ENCODE measurements around the gene ANKFY1.
"Not testable (repeated sequence)": the region's sequence is repeated elsewhere in the genome, so short reads cannot be mapped to it uniquely, and the experiment has no call there.

Gene ANKFY1

GRCh38 chr17:4215882-4216570 is 47.8 kb downstream of the ANKFY1 start:
- DNase-seq (ENCODE audit: low spot score): no peak

DNA sequence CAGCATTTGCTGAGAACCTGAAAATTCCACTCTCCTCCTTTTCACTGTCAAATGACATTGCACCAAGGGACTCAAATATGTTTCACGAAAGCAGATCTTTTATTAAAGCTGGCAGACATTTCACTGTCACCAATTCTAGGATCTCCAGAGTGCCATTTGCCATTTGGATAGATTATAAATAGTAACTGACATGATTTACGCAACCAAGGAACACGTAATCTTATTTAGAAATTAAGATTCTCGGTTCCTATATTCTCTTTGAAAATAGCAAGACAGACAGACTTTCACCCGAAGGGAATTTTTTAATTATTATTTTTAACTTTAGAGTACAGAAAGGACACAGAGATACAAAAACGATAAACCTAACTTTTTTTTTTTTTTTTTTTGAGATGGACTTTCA is 49.6 kb downstream of the ANKFY1 start:
- peak; percentile 34 for DNase-seq (ENCODE audit: low spot score)

DNA sequence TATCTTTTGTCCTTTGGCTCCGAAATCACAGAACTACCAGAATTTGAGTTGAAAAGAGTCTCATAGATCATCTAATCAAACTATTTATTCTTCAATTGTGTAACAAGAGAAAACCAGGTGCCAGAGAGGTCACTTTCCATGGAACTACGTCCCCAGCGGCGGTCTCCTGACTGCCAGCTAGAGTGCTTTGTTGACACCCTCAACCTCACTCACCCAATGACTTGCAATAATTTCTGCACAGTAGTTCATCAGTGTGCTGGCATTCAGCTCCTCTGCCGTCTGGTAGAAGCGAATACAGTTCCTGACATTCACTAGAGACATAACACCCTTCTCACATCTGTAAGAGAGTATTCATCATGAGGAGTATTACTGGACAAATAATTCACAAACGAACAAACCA is 54.2 kb downstream of the ANKFY1 start:
- no peak for DNase-seq (ENCODE audit: low spot score)

DNA sequence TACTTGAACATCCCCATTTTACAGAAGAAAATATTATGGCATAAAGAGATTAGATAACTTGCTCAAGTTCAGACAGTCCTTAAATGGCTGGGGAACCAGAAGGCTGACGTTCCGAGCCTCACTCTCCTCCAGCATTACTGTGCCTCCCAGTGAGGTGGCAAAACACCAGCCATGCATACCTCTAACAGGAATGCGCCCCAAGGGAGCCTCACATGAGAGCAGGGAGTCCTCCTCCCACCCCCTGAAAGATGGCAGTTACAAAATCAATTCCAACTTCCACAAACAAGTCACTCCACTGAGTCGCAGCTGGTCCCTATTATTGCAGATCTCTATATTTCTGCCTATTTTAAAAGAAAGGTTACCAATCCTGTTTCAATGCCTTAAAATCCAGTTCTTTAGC is 55.5 kb downstream of the ANKFY1 start:
- no peak for DNase-seq (ENCODE audit: low spot score)

DNA sequence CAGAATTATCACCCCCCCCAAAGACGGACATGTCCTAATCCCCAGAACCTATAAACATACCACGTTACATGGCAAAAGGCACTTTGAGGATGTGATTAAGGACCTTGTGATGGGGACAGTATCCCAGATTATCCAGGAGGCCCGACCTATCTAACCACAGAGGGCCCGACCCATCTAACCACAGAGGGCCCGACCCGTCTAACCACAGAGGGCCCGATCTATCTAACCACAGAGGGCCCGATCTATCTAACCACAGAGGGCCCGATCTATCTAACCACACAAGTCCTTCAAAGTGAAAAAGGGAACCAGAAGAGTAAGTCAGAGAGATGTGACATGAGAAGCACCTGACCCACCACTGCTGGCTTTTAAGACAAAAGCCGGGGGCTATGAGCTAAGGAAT is 56.8 kb downstream of the ANKFY1 start:
- DNase-seq (ENCODE audit: low spot score): no peak

DNA sequence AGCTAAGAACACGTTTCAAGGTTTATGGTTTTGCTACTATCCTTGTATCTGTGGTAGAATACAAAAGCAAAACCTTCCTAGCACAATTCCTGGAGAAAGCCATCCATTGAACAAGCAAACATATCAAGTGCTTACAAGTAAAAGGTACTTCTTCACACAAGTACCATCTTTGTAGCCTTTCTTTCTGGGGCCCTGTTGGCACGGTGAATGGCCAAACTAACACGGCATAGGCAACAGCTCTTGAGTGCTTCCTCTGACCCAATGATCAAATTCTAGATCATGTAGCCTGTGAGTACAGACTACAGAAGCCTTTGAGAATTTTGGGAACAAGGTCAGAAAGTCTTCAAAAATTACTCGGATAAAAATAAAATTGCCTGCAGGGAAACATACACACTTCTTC is 57.9 kb downstream of the ANKFY1 start:
- DNase-seq (ENCODE audit: low spot score): no peak

DNA sequence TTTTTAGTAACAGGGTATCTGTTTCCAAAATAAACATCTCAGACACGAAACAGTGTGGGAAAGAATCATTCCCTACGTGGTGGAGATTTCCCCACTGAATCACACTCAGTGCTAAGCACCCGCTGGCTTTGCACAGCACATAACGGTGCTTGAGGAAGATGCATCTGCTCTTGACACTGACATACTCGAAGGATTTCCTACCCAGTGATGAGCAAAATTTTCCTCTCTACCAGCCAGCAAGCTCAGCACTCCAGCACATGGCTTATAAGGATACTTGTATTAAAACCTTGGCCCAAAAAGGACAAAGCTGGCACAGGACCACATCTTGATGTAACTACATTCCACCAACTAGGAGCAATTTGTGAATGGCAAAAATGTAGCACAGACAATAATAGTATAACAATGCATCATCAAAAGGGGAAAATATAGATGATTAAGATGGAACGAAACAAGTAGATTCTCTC is 59.0 kb downstream of the ANKFY1 start:
- DNase-seq (ENCODE audit: low spot score): no peak

DNA sequence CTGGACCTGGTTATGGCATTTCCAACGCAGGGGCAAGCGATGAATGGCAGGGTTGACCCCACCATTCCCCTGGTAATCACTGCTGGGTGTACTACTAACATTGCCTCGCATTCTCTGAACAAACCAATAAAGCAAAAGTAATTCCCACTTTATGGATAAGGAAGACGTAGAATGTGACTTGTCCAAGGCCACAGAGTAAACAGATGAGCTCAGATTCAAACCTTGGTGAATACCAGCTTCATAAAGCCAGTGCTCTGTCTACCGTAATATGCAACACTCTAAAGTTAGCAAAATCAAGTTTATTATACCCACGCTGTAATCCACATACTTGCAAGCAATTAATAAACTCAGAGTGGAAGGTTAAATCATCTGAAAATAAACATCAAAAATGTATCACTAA is 59.6 kb downstream of the ANKFY1 start:
- DNase-seq (ENCODE audit: low spot score): no peak

- DNase-seq (ENCODE audit: low spot score): no peak
Observed at GRCh38 chr17:4201226-4201625, 62.6 kb downstream of the ANKFY1 start.

DNA sequence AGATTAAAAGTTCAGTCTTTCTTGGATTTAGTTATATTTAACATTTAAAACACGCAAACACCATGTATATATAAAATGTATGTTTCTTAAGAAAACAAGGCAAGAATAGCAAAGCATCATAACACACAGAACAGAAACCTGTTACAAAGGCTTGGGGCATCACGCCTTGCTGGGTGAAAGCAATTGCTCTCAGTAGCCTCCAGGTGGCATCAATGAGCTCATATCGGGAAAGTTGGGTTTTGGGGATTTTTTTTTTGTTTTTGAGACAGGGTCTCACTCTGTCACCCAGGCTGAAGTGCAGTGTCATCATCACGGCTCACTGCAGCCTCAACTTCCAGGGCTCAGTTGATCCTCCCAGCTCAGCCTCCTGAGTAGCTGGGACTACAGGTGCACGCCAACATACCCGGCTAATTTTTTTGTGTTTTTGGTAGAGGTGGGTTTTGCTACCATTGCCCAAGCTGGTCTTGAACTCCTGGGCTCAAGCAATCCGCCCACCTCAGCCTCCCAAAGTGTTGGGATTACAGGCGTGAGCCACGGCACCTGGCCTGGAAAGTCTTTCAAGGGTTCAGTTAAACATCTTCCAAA is 63.9 kb downstream of the ANKFY1 start:
- DNase-seq (ENCODE audit: low spot score): no peak

DNA sequence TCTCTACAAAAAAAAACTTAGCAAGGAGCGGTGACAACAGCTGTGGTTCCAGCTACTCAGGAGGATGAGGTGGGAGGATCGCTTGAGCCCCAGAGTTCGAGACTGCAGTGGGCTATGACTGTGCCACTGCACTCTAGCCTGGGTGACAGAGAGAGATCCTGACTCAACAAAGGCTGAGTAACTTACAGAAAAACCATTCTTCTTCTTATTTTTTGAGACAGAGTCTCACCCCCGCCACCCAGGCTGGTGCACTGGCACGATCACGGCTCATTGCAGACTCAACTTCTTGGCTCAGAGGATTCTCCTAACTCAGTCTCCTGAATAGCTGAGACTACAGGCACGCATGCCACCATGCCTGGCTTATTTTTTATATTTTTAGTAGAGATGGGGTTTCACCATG is 64.8 kb downstream of the ANKFY1 start:
- peak; percentile 21 for DNase-seq (ENCODE audit: low spot score)

DNA sequence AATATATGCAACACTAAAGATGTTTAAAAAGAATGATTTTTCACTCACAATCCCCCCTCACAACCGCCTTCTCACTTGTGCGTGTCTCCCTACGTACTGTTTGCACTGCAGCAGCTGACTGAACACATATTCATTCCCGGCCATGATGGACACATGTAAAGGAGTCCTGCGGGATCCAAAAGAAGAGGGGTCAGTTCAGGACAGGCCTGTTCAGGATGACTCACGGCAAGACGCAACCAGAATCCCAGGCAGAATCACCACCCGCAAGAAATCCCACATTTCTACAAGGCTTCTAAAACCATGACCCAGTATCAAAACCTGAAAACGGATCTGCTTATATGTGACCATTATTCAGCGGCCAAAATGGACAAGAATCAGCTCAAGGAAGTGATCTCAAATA is 68.5 kb downstream of the ANKFY1 start:
- peak; percentile 25 for DNase-seq (ENCODE audit: low spot score)

- no peak for DNase-seq (ENCODE audit: low spot score)
Observed at GRCh38 chr17:4194796-4195195, 69.0 kb downstream of the ANKFY1 start.

DNA sequence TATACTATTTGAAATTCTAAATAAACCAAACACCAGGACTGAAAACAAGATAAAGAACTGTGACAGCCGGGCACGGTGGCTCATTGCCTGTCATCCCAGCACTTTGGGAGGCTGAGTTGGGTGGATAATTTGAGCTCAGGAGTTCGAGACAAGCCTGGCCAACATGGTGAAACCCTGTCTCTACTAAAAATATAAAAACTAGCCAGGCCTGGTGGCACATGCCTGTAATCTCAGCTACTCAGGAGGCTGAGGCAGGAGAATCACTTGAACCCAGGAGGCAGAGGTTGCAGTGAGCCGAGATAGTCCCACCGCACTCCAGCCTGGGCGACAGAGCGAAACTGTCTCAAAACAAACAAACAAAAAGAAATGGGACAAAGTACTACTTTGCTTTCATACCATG is 73.0 kb downstream of the ANKFY1 start:
- DNase-seq (ENCODE audit: low spot score): not testable (repeated sequence)

DNA sequence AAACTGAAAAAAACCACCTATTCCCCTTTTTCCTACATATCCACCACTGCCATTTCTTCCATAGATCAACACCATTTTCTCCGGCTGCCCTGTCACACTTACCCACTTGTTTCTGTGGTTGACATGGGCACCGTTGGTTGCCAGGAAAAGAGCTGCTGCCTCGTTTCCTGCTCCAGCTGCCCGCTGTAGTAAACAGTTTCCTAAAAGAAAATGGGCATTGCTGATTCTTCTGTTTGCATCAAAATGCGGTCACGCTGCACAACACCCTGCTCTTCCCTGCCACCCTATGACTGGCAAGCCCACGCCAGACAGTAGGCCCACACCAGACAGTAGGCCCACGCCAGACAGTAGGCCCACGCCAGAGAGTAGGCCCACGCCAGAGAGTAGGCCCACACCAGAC is 74.5 kb downstream of the ANKFY1 start:
- DNase-seq (ENCODE audit: low spot score): no peak

- no peak for DNase-seq (ENCODE audit: low spot score)
Observed at GRCh38 chr17:4188076-4188475, 75.7 kb downstream of the ANKFY1 start.

DNA sequence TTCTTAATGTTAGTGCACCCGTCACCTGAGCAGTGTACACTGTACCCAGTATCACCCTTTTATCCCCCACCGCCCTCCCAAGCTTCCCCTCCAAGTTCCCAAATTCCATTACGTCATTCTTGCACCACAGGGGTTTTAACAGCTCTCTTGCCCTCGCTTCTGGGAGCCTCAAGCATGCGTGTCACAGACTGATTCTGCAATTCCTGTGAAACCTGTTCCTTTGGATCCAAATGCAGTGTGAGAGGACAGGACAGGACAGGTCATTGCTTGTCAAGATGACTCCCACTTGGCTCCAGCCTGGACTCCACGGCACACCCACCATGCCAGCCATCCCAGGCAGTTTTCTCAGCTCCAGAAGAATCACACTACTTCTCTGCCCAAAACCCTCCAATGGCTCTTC is 76.7 kb downstream of the ANKFY1 start:
- DNase-seq (ENCODE audit: low spot score): no peak

GRCh38 chr17:4186357-4186881 is 77.4 kb downstream of the ANKFY1 start:
- peak; percentile 58 for DNase-seq (ENCODE audit: low spot score)

DNA sequence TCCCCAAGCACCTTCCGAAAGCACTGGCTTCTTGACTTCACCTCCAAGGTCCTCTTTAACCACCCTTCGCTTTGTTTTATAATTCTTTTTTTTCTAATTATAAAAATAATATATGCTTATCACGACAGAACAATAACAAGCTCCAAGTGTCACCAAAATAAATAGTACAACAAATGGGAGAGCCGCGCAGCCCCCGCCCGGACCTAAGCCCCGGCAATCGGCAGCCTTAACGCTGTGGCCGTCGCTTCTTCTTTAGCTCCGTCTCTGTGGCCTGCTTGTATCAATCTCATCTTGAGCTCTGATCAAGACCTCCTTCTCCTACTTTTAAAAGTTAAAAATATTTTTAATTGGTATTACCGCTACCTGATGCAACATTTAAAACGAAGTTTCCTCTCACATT is 78.1 kb downstream of the ANKFY1 start:
- DNase-seq (ENCODE audit: low spot score): no peak

DNA sequence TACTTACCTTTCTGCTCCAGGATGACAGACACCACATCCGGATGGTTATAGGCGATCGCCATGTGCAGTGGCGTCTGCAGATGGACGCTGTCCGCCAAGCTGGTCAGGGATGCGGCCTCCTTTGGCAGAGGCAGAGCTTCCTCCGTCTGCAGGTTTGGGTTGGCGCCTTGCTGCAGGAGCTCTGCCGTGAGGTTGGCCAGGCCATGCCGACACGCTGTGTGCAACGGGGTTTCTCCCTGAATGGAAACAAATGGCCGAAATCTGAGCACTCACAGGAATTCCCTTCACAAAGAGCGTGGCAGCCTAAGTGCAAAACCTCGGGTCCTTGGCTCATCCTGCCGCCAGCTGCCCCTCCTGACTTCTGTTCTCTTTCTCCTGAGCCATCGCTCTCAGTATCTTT is 79.0 kb downstream of the ANKFY1 start:
- no peak for DNase-seq (ENCODE audit: low spot score)

GRCh38 chr17:4182043-4182442 is 81.7 kb downstream of the ANKFY1 start:
- no peak for DNase-seq (ENCODE audit: low spot score)

- no peak for DNase-seq (ENCODE audit: low spot score)
Observed at GRCh38 chr17:4180791-4181190, 83.0 kb downstream of the ANKFY1 start.

- no peak for DNase-seq (ENCODE audit: low spot score)
Observed at GRCh38 chr17:4179071-4179470, 84.7 kb downstream of the ANKFY1 start.

DNA sequence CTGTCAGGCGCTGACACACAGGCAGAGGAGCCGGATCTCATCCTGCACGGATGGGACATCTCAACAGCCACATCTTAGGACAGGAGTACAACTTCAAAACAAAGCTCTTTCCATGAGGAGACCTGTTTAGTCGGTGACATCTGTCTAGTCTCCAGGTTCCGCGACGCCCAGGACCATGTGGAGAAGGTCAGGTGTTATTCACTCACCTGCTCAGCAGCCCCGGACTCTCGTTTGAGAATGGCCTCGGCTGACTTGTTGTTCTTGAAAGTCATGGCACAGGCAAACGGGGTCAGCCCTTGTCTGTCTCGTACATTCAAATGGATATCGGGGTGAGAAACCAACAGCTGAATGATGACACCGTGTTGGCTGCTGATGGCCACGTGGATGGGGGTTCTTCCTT is 85.1 kb downstream of the ANKFY1 start:
- no peak for DNase-seq (ENCODE audit: low spot score)
